CMK (cell line): ENCODE results near the gene PITPNC1.

Source experiments
- DNase-seq: peaks from one replicate; pipeline ENCODE4 v3.0.0-alpha.2; 2010; ENCODE audit warnings: low read depth

The PITPNC1 gene

DNA sequence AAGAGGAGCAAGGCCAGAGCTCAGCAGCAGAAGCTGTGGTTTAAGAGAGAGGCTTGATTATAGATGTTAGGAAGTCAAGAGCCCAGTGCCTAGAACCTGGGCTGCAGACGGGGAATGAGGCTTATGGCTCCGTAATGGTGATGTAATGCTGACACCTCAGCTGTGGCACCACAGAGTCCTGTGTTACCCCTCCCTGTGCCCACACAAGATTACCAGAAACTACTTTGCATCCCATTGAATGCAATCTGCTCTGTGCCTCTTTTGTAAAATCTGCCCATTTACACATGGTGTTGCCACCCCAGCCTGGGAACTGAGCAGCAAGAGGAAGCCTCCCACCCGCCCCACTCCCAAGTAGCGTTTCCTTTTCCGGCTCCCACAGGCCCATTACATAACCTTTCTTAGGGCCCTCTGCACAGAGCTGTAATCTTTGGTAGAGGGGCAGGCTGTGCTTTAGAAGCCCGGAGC is 57.0 kb downstream of the PITPNC1 start:
- no peak for DNase-seq

- no peak for DNase-seq
These were observed 58.0 kb downstream of the PITPNC1 start for GRCh38 chr17:67435122-67435521.

- no peak for DNase-seq
These were observed 58.7 kb downstream of the PITPNC1 start for GRCh38 chr17:67435786-67436185.

DNA sequence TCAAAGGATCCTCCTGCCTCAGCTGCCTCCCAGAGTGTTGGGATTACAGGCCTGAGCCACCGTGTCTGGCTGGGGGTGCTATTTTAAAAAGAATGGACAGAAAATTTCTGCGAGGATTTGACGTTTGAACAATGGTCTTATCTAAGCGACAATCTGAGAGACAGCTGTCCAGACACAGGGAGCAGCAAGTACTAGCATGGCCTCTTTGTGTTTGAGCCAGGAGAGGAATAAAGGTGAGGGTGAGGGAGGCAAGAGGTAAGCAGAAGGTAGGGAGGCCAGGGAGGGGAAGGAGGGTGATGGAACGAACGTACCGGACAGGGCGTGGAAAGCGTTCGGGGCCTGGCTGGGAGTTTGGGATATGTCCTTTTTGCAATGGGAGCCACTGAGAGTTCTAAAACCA is 59.2 kb downstream of the PITPNC1 start:
- no peak for DNase-seq

DNA sequence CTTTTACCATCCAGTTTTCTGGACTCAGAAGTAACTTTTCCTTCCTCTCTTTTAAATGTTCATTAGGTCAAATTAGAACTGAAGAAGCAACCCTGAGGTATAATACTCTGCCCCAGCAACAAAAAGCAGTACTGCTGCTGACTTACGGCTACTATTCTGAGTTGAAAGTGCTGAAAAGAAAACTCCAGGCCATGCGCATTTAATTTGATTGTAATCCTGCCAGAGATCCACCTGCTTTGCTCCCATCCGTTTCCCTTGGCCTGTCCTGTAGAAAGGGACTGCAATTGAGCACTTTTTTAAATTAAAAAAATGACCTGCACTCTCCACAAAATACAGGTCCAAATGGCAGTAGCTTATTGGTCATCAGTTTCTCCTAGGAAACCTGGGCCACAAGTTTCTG is 61.6 kb downstream of the PITPNC1 start:
- DNase-seq: no peak

DNA sequence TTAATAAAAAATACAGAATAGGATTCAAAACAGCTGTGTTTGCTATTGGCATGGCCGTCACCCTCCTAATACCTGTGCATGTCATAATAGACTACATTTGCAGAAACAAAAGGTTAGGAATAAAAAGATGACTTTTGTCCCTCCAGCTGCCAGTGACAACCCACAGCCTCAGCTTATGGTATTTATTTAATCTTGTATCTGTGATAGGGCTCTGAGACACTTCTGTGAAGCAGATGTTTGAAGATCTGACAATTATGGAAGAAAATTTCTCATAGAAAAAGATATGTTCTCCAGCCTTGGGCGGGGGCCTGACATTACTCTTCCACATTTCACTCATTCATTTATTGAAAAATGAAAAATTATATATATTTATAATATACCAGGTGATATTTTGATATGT is 62.2 kb downstream of the PITPNC1 start:
- DNase-seq: no peak

DNA sequence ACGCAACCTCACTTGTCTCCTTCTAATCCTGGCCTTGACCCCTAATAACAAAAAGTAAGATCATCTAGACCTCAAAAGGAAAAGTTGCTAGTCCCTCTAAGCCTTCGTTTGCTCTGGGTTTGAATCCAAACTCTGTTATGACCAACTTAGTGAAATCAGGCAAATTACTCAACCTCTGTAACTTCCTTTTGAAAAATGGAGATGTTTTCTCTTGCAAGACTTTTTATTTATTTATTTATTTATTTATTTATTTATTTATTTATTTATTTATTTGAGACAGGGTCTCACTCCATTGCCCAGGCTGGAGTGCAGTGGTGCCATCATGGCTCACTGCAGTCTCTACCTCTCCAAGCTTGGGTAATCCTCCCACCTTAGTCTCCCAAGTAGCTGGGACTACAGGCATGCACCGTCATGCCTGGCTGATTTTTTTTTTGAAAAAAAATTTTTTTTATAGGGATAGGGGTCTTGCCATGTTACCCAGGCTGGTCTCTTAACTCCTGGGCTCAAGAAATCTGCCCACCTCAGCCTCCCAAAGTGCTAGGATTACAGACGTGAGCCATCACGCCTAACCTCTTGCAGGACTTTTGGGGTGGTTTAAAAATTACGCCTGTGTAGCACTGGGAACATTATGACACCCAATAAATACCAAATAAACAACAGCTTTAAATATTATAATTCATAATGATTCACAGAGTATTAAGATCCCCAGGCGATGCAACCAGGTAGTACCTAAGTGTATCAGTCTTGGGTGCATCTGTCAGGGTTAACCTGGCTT is 63.4 kb downstream of the PITPNC1 start:
- DNase-seq: no peak

- DNase-seq: no peak
These were observed 64.2 kb downstream of the PITPNC1 start for GRCh38 chr17:67441052-67441895.

DNA sequence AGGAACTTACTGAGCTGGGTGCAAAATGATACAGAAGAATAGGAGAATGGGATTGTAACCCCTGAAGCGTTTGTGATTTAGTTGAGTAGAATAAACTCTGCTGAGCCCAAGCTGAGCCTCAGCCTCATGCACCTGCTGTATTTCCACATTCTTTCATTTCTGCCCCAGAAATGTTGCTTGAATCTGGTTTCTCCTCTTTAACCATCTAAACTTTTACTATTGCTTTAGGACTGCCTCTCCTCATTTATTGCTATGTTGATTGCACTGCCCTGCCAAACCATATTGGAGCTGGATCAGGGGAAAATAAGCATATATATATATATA is 64.8 kb downstream of the PITPNC1 start:
- no peak for DNase-seq

- no peak for DNase-seq
These were observed 65.9 kb downstream of the PITPNC1 start for GRCh38 chr17:67442787-67443624.

- no peak for DNase-seq
These were observed 67.0 kb downstream of the PITPNC1 start for GRCh38 chr17:67443931-67444595.

DNA sequence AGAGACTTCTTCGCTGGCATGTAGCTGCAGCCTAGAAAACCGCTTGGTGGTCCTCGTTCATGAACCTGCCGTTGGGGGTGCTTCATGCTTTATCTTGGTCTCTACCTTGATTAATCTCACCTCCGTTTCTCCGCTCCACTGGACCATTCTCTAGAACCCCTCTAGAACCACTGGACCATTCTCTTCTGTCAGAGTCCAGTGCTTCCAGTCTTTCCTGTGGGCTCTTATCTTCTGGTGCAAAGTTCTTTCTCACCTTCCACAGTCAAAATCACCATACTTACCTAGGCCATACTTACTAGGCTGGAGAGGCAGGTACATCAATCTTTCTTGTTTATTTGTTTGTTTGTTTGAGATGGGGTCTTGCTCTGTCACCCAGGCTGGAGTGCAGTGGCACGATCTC is 71.4 kb downstream of the PITPNC1 start:
- DNase-seq: no peak

GRCh38 chr17:67449065-67449464 is 72.0 kb downstream of the PITPNC1 start:
- no peak for DNase-seq

GRCh38 chr17:67449845-67450755 is 73.0 kb downstream of the PITPNC1 start:
- DNase-seq: no peak

DNA sequence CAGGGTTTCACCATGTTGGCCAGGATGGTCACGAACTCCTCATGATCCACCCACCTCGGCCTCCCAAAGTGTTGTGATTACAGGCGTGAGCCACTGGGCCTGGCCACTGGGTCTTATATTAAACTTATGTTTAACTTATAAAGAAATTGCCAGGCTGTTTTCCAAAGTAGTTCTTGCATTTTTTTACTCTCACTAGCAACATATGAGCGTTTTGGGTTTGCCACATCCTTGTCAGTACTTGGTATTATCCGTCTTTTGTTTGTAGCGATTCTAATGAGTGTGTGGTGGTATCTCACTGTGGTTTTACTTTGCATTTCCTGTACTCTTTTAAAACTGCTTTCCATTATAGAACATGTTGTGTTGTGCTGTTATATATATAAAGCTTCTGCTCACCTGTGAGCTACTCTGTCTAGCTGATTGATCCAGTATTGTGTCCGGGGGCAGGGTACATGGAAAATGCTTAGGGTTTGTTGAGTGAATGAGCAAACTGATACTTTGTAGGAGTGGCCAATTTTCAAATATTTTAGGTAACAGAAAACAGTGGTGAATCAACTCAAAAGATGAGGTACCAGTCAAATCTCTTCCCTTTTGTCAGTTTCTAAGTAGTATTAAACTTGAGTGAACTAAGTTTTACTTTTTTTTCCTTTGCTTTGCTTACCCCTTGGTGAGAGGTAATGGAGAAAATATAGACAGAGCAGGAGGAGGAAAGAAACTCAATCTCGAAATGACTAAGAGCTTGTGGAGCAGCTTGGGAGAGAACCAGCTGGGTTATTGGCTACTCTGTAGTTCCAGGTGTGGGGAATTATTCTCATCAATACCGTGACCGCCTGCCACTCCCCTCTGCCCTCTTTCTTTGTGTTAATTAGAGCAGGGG is 75.8 kb downstream of the PITPNC1 start:
- no peak for DNase-seq

DNA sequence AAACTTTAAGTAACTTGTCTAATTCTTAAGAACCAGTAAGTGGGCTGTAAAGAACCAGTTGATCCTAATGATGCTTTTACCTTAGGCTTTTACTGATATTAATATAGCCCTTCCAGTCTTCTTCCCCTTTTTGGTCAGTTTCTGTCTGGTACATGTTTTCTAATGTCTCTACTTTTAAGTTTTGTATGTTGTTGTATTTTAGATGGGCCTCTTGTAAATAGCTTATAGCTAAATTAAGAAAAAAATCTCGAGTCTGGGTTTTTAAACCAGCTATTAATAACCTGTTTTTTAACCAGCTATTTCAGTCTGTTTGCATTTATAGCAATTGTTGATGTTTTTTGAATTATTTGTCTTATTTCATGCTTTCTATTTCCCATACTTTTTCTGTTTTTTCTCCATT is 79.0 kb downstream of the PITPNC1 start:
- DNase-seq: no peak

DNA sequence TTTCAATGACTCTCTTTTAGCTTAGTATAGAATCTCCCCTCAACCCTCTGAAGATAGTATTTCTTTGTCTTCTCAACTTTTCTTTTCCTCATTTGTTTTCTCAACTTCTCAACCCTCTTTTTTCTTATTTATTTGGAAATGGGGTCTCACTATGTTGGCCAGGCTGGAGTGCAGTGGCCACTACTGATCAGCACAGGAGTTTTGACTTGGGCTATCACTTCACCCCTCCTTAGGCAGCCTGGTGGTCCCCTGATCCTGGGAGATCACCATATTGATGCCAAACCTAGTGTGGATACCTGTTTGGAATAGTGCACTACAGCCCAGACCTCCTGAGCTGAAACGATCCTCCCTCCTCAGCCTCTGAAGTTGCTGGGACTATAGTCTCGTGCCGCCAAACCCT is 79.8 kb downstream of the PITPNC1 start:
- DNase-seq: no peak

DNA sequence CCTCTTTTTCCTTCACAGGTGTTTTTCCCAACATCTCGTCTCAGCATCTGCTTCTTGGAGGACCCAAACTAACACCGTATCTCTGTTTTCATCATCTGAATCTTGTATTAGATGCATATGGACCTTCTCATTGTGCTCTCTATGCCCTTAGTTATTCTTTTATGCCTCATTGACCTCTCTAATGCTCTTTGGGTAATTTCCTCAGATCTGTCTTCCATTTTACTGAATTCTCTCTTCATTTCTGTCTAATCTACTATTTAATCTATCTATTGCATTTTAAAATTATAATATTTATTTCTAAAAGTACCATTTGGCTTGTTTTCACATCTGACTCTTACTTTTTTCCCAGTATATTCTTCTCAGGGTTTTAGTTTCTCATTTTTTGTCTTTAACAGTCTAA is 81.1 kb downstream of the PITPNC1 start:
- DNase-seq: no peak

- no peak for DNase-seq
These were observed 82.9 kb downstream of the PITPNC1 start for GRCh38 chr17:67459985-67460384.

DNA sequence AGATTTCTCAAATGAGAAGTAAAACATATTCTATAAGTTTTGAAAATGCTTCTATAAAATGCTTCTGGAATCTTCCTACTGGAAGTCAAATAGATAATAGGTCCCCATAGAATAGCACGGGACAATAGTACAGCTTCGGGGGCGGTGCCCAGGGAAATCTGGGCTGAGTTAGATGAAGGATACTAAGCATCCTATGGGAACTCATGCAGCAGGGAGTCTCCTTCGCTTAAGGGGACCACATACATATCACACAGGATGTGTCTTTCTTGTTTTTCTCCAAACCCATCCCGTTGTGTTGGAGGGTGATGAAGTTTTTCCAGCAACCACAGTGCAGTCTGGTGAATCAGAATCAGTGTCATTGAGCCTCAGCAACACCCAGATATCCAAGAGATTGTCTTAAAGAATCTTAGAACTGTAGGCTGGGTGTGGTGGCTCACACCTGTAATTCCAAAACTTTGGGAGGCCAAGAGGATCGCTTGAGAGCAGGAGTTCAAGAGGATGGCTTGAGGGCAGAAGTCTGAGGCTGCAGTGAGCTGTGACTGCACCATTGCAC is 84.2 kb downstream of the PITPNC1 start:
- no peak for DNase-seq
